DMS53 (cell line): ENCODE results near the gene LIMS2.

Experiments used
- DNase-seq: peaks from one replicate; lab custom pipeline; 2025; lab: John Stamatoyannopoulos, UW

LIMS2 gene

DNA sequence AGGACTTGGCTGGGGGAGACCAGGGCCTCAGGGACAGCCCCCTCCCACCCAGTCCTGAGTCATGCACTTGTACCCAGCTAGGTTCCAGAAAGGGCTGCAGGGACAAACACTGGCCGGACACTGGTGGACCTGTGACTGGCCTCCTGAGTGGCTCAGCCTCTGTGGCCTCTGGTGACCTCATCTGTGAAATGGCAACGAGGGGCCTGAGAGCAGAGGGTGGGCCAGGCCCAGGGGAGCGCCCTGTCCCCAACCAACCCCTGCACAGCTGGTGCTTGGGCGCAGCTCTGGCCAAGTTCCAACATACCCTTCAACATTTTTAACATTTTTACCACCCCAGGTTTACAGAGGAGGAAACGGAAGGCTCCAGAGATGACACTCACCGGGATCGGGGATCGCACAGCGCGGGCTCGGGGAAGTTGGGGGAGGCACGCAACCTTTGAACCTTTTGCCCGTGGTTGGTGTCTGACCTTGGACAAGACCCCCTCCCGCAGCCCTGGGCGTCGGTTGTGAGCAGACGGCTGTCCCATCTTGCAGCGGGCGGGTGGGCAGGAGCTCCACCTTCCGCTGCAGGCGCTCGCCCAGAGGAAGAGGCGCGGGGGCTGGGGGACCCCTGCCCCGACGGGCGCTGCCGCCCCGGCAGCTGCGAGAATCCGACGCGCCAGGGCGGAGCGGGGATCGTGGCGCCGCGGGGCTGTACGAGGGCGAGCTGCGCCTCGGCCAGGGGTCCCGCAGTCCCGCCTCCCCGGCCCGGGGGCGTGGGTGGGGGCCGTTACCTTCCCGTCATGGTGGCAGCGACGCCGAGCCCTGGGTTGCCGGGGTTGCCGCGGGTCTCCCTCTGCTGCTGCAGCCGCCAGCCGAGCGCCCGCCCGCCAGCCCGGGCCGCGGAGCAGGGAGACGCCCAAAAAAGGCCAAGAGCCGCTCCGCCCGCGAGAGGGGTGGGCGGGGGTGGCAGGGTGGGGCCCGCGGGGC lies 805 bp downstream of the LIMS2 start:
- peak; percentile 47 for DNase-seq

DNA sequence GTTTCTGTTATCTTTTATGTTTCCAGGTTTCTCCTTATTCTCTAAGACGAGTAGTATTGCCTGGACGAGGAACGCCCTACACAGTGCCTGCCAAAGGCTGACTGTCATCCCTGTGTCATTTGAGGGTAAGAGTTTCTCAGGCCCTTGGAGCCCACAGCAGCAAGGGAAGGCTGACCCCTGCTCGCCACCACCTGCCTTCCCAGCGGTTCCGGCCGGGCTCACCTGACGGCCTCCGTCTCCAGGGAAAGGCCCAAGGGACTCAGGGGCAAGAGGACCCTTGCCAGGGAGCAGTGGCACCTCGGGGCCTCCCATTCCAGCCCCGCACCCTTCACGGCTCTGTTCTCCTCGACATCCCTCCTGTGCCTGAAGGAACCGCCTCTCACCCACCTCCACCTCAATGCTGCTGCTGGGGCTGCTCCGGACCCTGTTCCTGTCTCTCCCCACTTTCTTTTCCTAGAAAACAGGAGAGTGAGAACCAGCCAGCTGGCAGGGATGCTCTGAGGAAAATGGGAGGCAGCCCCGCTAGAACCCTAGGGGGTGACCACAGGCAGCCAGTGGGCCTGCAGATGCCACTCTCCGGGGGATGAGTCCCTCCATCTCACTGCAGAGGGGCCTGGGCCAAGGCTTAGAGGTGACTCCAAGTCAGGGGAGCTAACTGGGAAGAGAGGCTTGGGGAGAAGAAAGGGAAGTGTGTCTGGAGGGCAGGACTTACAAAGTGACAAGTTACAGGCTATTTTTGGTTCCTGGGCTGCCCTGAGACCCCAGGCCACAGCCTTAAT lies 1.9 kb downstream of the LIMS2 start:
- DNase-seq: no peak

DNA sequence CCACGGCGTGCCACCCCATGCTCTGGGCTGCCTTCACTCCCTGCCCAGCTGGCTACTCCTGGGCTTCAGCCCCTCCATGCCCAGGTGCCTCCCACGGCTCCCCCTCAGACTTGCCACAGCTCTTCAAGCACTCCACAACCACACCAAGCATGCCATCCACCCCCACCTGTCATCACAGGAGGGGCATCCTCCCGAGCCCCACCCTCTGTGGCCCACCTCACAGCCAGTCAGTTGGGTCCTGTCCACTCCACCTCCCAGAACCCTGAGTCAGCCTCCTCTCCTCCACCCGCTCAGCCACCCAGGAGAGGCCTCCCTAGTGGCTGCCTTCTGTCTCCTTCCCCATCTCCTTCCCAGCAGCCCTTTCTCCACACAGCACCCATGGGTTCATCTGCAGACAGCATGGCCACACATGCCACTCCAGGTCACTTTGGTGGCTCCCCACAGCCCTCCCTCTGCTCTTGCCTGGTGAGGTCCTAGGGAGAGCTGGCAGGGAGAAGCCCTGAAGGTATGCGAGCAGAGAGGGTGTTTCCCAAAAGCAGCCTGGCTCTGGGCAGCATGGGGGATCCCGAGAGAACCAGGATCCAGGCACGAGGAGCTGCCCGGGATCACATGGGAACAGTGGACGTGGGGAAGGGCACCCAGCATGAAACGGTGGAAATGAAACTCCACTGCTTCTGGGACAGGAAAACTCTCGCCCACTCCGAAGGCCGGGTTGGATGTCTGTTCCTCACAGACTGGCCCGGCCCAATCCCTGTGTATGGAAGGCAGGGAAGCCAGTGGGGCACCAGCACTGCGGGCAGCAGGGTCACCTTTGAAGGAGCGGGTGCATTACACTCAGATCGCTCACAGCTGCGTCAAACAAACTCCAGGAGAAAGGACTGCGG lies 2.7 kb downstream of the LIMS2 start:
- no peak for DNase-seq

DNA sequence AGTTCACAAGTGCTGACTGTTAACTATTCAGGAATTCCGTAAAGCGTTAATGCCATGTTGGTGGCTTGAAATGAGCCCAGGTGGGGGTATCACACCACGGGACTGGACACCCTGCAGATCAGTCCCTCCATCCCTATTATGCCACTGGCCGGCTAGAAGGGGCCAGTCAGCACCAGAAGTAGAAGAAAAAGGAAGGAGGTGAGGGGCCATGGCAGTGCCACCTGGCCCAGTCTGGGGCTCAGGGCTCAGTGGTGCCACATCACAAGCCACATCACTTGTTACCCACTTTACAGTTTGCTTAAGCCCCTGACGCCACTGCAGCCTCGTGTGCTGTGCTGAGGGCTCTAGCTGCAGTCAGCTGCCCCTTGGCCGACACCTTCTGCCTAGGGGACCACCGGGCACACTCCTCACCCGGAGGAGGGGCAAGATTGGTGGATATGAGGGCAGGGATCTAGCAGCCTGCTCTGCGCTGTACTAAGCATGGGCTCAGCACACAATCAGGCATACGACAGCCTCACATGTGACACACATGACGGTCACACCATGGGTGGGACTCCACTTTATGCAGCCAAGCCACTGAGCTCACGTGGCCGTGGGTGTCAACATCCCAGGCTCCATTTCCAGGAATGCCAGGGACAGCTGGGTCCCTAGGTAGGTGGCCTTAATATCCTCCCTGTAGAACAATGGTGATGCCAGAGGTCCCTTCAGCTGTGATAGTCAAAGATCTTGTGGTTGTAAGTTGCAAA lies 3.6 kb downstream of the LIMS2 start:
- no peak for DNase-seq

DNA sequence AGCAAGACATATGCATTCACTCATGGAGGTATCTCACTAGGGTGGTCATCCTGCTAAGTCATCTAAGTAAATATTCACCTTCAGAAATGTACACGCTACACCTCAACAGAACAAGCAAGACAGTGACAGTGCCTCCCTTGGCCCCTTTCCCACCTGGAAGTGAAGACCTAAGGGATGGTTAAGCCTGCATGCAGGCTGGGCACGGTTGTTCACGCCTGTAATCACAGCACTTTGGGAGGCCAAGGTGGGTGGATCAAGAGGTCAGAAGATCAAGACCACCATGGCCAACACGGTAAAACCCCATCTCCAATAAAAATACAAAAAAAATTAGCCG lies 4.4 kb downstream of the LIMS2 start:
- DNase-seq: peak; percentile 31

DNA sequence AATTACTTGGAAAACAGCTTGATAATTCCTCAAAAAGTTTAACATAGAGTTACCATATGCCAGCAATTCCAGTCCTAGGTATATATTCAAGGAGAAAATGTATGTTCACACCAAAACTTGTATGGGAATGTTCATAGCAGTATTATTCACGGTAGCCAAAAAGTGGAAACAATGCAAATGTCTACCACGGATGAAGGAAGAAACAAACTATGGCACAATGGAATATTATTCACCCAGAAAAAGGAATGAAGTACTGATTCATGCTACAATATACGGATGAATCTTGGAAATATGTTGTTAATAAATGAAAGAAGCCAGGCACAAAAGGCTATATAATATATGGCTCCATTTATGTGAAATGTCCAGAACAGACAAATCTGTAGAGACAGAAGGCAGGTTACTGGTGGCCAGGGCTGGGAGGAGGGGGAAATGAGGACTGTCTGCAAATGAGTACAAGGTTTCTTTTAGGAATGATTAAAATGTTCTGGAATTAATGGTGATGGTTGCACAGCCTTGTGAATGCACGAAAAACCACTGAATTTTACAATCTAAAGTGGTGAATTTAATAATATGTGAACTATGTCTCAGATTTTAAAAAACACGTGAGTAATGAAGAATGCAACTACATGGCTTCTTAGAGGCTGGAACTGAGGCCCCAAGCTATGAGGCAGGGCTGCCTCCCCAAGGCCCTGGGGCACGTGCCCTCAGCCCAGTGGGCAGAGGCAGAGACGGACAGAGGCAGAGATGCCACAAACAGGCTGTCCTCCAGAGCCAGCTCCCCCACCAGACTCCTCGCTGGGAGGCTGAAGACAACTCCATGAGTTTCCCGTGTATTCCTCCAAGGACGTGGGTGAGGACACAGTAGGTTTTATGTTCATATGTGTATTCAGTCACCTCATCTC lies 5.0 kb downstream of the LIMS2 start:
- DNase-seq: no peak

DNA sequence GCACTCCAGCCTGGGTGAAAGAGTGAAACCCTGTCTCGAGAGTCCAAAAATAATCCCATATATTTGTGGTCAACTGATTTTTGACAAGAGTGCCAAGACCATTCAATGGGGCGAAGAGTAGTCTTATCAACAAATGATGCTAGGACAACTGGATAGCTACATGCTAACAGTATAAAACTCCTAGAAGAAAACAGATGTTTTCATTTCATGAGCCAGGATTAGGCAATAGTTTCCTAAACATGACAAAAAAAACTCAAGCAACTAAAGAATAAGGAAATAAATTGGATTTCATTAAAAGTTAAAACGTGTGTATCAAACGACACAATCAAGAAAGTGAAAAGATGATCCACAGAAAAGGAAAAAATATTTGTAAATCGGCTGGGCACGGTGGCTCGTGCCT lies 6.3 kb downstream of the LIMS2 start:
- DNase-seq: no peak

DNA sequence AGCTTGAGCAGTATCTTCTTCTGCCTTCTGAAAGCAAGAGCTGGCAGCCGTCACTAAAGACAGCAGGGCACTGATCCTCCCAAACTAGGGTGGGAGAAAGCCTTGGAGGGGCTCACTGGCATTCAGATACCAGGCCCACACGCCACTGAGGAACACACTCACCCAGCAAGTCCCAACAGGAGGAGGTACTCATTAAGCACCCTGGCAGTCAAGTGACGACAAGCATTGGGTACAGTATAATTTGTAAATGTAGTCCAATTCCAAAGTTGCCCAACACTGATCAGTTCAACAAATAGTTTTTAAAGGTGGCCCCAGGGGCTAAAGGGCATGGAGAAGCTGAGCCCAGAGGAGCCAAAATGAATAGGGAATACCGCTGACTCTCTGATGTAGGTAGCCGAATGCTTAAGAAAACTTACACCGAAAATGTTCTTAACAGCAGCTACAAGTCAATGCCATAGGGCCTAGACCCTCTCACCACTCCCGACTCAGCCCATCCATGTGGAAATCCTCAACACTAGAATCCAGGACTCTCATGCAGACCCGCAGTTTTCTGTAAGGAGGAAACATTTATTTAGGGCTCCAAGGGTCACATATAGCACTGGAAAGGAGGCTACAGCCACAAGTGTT lies 9.9 kb downstream of the LIMS2 start:
- DNase-seq: no peak

DNA sequence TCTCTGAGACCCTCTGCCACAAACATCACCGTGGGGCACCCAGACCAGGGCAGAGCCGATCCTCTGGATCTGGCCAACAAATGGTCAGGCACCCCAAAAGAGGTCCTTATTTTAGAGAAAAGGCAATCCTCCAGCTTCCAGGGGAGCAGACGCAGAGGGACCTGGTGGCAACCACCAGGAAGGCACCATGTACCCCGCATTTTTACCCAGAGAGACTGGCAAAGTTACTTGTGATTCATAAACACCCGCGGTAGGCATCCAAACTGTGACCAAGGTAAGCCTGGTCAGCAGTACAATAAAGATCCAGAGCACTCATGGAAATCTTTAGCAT lies 10.5 kb downstream of the LIMS2 start:
- no peak for DNase-seq

DNA sequence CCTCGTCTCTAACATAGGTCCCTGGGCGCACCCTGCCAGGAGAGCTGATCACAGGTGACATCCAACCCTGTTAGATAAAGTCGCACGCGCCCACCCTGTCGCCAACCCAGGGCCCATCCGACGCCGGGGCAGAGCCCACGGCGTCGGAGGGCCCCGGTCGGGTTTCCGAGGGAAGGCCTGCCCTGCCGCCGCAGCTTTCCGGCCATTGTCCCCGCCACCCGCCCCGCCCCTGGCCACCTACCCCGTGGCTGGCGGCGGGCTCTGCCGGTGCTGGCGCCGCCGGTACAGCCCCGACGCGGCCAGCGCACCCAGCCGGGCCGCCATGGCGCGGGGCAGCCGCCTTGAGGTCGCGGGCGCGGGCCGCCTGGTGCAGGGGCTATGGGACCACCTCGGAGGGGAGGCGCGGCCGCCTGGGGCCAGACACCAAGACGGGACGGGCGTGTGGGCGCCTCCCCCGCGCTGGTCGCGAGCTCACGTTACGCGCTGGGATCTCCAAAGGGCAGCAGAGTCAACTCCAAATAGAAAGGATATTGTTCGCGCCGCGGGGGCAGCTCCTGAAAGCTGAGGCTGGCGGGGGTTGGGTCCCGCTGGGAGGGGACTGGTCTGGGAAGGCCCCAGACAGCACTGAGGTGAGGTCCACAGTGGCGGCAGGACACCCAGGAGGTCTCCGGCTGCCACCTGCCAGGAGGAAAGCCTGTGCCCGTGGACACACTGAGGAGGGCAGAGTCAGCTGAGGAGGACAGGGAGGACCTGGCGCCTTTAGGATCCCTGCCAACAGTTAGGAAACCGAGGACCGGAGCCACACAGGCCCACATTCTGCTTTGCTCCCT lies 11.1 kb downstream of the LIMS2 start:
- DNase-seq: peak; percentile 57

DNA sequence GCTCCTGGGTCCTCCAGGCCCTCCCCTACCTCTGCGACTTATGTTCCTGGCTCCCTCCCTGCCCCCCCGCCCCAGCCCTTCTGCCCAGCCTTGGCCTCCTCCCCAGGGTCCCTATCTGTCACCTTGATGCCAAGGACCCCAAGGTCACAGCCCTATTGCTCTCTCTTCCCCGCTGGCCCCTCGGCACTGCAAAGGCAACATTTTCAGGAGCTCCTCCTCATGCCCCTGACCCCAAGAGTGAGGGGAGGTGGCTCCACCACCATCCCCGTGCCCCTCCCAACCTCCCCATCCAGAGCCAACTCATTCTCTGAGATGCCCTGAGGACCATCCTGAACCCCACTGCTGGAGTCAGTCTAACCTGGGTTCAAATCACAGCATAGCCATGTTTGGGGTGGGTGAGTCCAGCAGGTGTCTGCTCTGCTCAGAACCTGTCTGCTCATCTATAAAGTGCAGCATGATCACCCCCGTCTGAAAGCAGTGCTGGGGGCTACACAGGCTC lies 11.7 kb downstream of the LIMS2 start:
- DNase-seq: no peak

DNA sequence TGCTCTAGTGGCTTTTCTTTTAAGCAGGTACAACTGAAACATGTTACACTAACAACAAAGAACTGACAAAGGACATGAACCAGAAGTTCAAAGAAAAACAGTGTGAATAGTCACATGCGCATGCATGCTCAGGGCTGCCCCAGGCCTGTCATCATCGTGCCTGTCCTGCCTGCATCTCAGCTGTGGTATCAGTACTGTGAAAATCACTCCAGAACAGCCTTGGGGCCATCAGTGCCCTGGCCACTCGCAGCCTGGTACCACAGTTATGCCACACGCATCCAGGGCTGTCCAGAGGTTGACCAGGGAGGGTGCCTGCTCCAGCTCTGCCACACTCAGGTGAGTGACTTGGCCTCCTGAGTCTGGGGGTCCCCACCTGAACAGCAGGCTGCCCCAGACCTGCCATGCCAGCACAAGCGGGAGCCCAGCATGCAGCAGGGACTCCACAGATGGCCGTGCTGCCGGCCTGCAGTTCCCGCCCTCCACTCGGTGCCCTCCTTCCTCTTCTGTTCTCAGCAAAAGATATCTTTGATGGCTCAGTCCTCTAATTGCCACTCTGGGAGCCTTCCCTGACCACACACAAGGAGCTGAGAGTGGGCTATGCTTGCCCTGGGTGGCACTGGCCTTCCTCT lies 12.3 kb downstream of the LIMS2 start:
- DNase-seq: no peak

DNA sequence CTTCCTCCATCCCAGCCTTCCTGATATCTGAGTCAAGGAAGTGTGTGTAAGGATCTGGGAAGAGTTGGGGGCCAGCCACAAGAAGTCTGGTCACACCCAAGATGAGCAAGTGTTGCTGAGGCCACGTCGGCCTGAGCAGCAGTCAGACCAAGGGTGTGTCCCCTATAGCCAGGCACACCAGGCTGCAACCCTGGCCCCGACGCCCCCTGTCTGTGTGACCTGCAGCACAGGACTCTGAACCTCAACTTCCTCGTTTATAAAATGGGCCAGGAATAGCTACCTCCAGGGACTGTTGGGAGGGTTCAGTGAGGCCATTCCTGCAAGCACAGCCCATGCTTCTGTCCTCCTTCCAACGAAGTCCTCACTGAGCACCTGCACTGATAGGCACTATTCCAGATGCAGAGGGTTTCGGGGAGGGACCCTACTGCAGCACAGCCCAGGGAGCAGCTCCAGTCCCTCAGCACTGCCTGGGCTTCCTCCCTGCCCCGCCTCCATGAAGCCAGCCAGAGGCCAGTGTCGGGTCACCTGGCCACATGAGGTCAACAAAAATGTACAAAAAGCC lies 13.3 kb downstream of the LIMS2 start:
- DNase-seq: no peak

DNA sequence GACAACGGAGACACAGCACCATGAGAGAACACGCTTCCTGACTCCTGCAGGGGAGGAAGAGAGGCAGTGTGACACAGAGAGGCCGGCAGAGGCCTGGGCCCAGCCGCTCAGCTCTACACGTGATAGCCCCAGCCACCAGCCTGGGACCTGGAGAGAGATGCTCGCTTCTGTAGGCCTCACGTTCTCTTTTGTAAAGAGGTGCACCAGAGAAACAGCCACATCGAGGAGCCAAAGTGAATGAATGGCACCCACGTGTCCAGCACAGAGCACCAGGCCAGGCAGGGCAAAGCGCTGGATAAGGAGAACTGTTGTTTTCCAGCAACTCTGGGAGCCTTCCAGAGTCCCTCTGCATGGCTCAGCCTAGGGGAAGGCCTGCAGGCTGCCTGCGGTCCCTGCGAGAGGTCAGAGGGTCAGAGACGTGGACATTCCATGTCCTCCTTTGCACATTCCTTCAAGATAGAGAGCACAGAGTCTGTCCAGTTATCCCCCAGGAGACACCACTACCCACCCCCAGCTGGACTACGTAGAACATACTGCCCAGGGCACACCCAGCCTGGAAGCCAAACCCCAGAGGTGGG lies 14.2 kb downstream of the LIMS2 start:
- DNase-seq: no peak

DNA sequence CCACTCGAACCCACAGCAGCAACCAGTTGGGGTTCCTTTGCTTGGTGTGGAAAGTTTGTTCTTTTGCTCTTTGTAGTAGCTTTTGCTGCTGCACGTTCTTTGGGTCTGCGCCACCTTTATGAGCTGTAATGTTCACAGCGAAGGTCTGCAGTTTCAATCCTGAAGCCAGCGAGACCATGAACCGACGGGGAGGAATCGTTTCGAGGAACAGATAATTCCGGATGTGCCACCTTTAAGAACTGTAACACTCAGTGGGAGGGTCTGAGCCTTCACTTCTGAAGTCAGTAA lies 15.1 kb downstream of the LIMS2 start:
- DNase-seq: no peak

DNA sequence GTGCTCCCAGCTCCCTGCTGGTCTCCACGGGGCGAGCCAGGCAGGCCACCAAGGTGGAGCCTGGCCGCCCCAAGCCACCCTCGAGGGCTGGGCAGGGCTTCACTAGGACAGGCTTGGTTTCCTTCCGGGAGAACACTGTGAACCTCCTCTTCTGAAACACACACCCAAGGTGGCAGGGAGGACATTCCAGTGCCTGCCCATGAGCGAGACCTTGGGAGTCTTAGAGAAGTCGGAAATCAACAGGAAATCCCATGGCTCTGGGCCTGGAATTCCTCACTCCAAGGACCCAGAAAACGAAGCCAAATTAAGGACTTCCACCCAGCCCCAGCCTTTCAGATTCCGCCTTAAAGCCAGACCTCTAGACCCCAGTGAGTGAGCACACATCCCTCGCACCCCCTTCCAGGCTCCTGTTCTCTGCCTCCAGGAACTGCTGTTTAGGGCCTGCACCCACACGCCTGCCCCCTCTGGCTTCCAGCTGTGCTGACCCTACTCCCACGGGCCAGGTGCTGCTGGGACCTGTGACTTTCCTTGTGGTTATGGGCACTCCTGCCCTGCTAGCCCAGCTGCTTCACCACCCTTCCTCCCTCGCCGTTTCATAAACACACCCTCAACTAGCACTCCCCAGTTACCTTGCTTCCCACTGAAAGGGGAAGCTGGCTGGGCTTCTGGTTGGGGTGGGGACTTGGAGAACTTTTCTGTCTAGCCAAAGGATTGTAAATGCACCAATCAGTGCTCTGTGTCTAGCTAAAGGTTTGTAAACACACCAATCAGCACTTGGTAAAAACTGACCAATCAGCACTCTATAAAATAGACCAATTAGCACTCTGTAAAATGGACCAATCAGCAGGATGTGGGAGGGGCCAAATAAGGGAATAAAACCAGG lies 15.7 kb downstream of the LIMS2 start:
- no peak for DNase-seq
